A549 treated with Hydrocortisone at 1 μM for 4 hours (cell line): ENCODE results near the gene TMC7. TPM values are rescaled to one million over a fixed set of nuclear protein-coding genes. Genes with fewer than 3 reads are reported as not detected.

Source experiments
- total RNA-seq: library from RNA; stranded (reverse); fragments of 200-300 nt; extraction: Qiagen RNA extraction; gene quantifications from 5 replicates; pipeline ENCODE4 v1.2.3, GENCODE V29; 2022

The TMC7 gene
- 5.2 to 7.6 TPM (median 6.9 TPM) in 5 replicates for total RNA-seq

GRCh38 chr16:18983565-18984434, at the start of gene TMC7:
Gene TMC7 (plus strand): TSS chr16:18983934. CDS start chr16:18984064, 130 bp downstream.

DNA sequence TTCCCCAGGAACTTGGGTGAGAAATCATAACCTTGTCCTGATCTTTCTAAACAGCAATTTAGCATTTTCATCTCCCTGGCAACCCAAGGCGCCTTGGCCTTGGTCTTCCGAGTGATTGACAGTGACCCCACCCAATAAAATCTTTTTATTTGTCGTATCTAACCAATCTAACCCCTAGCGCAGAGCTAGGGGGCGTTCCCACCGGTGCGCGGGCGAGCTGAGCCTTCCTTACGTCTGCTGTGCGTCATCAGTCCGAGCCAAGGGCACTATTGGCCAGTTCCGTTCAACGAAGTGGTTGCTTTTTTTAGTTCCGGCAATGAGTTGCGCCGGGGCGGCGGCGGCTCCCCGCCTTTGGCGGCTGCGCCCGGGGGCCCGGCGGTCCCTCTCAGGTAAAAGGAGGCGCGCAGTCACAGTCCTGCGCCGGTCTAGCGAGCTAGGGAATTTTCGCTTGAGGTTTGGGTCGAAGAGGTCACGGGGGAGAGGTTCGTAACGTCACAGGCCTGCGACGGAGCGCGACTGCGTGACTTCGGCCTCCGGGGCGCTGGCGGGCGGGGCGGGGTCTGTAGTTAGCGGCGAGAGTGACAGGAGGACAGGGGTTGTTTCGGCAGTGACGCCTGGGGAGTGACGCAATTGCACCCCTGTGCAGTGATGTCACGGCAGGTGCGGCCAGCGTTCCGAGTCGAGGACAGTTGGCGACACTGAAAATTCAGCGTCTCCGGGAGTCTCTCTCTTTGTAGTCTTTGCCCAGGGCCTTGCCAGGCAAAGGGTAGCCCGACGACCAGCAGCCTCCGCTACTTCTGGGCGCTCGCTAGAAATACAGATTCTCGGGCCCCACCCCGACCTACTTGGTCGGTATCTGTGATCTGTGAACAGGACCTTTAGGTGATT, 83.9 kb downstream of the TMC7 start, which contains the start of gene COQ7:
Gene COQ7 (plus strand): TSS at position 266 of the 888 bp plus-strand sequence. CDS start 51 bp downstream, at position 317.

Other genes with a start within 250 kb of the TMC7 start
- gene RPS15A, start 193.6 kb upstream of the TMC7 start, total RNA-seq: 2,215 to 2,434 TPM (median 2,300 TPM) in 5 replicates
- gene ARL6IP1, start 182.4 kb upstream of the TMC7 start, total RNA-seq: 253 to 441 TPM (median 289 TPM) in 5 replicates
- 12.8 to 23.8 TPM (median 19.3 TPM) in 5 replicates for gene SMG1, start 57.5 kb upstream of the TMC7 start, total RNA-seq
- 21.5 to 25.5 TPM (median 24.3 TPM) in 5 replicates for gene COQ7, start 83.7 kb downstream of the TMC7 start, total RNA-seq
- 12.0 to 15.9 TPM (median 15.2 TPM) in 5 replicates for gene ITPRIPL2, start 130.0 kb downstream of the TMC7 start, total RNA-seq
- gene SYT17, start 184.3 kb downstream of the TMC7 start, total RNA-seq: 9.9 to 13.8 TPM (median 12.6 TPM) in 5 replicates